MM.1S (cell line): ENCODE results near the gene LZTS2.

ENCODE experiments used
- DNase-seq: peaks from one replicate; pipeline ENCODE4 v3.0.0-alpha.2; 2015
- H2AFZ ChIP-seq: fragments of 300-600 bp; sonication (generic); 2 replicates; pipeline ENCODE4 v1.6.0; 2016; ENCODE audit warnings: antibody characterized with exemption, low read length
- H3F3A ChIP-seq: fragments of 300-600 bp; sonication (generic); 2 replicates; pipeline ENCODE4 v1.6.1; 2016; ENCODE audit warnings: mild to moderate bottlenecking, antibody characterized with exemption, low read length, moderate library complexity, mixed read lengths; ENCODE audit not compliant: insufficient read depth
- H3K27ac ChIP-seq: fragments of 300-600 bp; sonication (generic); 2 replicates; pipeline ENCODE4 v1.5.1; 2016; ENCODE audit warnings: mild to moderate bottlenecking, low read length
- H3K27me3 ChIP-seq: fragments of 300-600 bp; sonication (generic); replicated peaks from 2 replicates; pipeline ENCODE4 v1.6.0; 2016; ENCODE audit warnings: low read length; ENCODE audit not compliant: insufficient read depth
- H3K36me3 ChIP-seq: fragments of 300-600 bp; sonication (generic); replicated peaks from 2 replicates; pipeline ENCODE4 v1.6.1; 2016; ENCODE audit warnings: mild to moderate bottlenecking, low read length, mixed read lengths; ENCODE audit not compliant: insufficient read depth
- H3K4me1 ChIP-seq: fragments of 300-600 bp; sonication (generic); 2 replicates; pipeline ENCODE4 v1.6.1; 2016; ENCODE audit warnings: low read length, mixed read lengths
- H3K4me2 ChIP-seq: fragments of 300-600 bp; sonication (generic); 2 replicates; pipeline ENCODE4 v1.6.0; 2016; ENCODE audit warnings: low read depth, low read length
- H3K4me3 ChIP-seq: fragments of 300-600 bp; sonication (generic); 2 replicates; pipeline ENCODE4 v1.5.1; 2016; ENCODE audit warnings: low read length, mixed read lengths
- H3K79me2 ChIP-seq: fragments of 300-600 bp; sonication (generic); 2 replicates; pipeline ENCODE4 v1.6.1; 2016; ENCODE audit warnings: mixed run types, low read length, mixed read lengths
- H3K9ac ChIP-seq: fragments of 300-600 bp; sonication (generic); 2 replicates; pipeline ENCODE4 v1.6.1; 2016; ENCODE audit warnings: low read length, mixed read lengths
- H3K9me2 ChIP-seq: fragments of 300-600 bp; sonication (generic); replicated peaks from 2 replicates; pipeline ENCODE4 v1.6.1; 2016; ENCODE audit warnings: mild to moderate bottlenecking, low read length, mixed read lengths; ENCODE audit not compliant: insufficient read depth
- H3K9me3 ChIP-seq: fragments of 300-600 bp; sonication (generic); replicated peaks from 2 replicates; pipeline ENCODE4 v1.6.1; 2016; ENCODE audit warnings: mild to moderate bottlenecking, low read length, mixed read lengths; ENCODE audit not compliant: insufficient read depth
- H4K20me1 ChIP-seq: fragments of 300-600 bp; sonication (generic); 2 replicates; pipeline ENCODE4 v1.6.1; 2016; ENCODE audit warnings: mild to moderate bottlenecking, low read length, moderate library complexity, mixed read lengths; ENCODE audit not compliant: insufficient read depth
- CTCF ChIP-seq: fragments of 300-600 bp; sonication (generic); IDR thresholded peaks from 2 replicates; pipeline ENCODE4 v1.5.1; 2016; ENCODE audit warnings: antibody characterized with exemption, low read length, mixed read lengths
- EZH2 ChIP-seq: fragments of 300-600 bp; sonication (generic); optimal IDR thresholded peaks from 2 replicates; pipeline ENCODE3; 2017; ENCODE audit warnings: low read depth, mild to moderate bottlenecking, antibody characterized with exemption, low read length, mixed read lengths
- EZH2phosphoT487 ChIP-seq: fragments of 300-600 bp; sonication (generic); IDR thresholded peaks from 2 replicates; pipeline ENCODE4 v1.6.1; 2018; ENCODE audit warnings: antibody characterized with exemption, low read length

Gene LZTS2

GRCh38 chr10:101010329-101010728 is 10.7 kb downstream of the LZTS2 start:
- H3K4me2 ChIP-seq, result no peak overlapping the region
- peaks cover 9% of the 10 kb centered on the region; the same call in 1 of the 2 replicates for H3K4me1 ChIP-seq

GRCh38 chr10:101011517-101012423 is 12.2 kb downstream of the LZTS2 start:
- no peak for DNase-seq
- H3K27ac ChIP-seq, result no peak overlapping the region

More at GRCh38 chr10:101010329-101010728, 10.7 kb downstream of the LZTS2 start:
- H3F3A ChIP-seq, result no peaks in the 10 kb centered on the region
- peaks cover 1% of the 10 kb centered on the region; the same call in 1 of the 2 replicates for H3K27me3 ChIP-seq
- TF ChIP-seq EZH2phosphoT487 (no peak), CTCF (no peak), EZH2 (no peak)
- H3K79me2 ChIP-seq, result no peaks in the 10 kb centered on the region
- no peaks in the 10 kb centered on the region for H4K20me1 ChIP-seq
- H3K4me3 ChIP-seq, result no peak overlapping the region
- no peaks in the 10 kb centered on the region for H3K36me3 ChIP-seq
- no peak for DNase-seq
- H3K9me3 ChIP-seq, result no peaks in the 10 kb centered on the region
- no peak overlapping the region for H3K9ac ChIP-seq
- no peaks in the 10 kb centered on the region for H3K9me2 ChIP-seq
- no peak overlapping the region for H2AFZ ChIP-seq
- H3K27ac ChIP-seq, result no peak overlapping the region

GRCh38 chr10:101012525-101013364 is 13.1 kb downstream of the LZTS2 start:
- H3K9me2 ChIP-seq, result no peaks in the 10 kb centered on the region
- H2AFZ ChIP-seq, result peak overlapping the region; percentile 38; the same call in 1 of the 2 replicates
- peak overlapping the region; percentile 54; the same call in 1 of the 2 replicates for H3K4me2 ChIP-seq
- H3K4me1 ChIP-seq, result peaks cover 9% of the 10 kb centered on the region; the same call in 1 of the 2 replicates
- H3K36me3 ChIP-seq, result no peaks in the 10 kb centered on the region
- peak; percentile 87 for DNase-seq
- peaks cover 25% of the 10 kb centered on the region for H3K27me3 ChIP-seq
- no peaks in the 10 kb centered on the region for H3K79me2 ChIP-seq
- H3K9ac ChIP-seq, result no peak overlapping the region
- H3F3A ChIP-seq, result no peaks in the 10 kb centered on the region
- H3K27ac ChIP-seq, result no peak overlapping the region
- H4K20me1 ChIP-seq, result no peaks in the 10 kb centered on the region
- H3K4me3 ChIP-seq, result no peak overlapping the region
- no peaks in the 10 kb centered on the region for H3K9me3 ChIP-seq
- TF ChIP-seq EZH2phosphoT487, result no peak
- TF ChIP-seq CTCF, result peak; percentile 95
- TF ChIP-seq EZH2, result no peak

More at GRCh38 chr10:101011517-101012423, 12.2 kb downstream of the LZTS2 start:
- Histone ChIP-seq H3K36me3 (no peaks in the 10 kb centered on the region), H3K9me3 (no peaks in the 10 kb centered on the region), H4K20me1 (no peaks in the 10 kb centered on the region), H3K4me2 (no peak overlapping the region), H3K9ac (no peak overlapping the region), H3K9me2 (no peaks in the 10 kb centered on the region), H3K79me2 (no peaks in the 10 kb centered on the region), H3K4me1 (peaks cover 9% of the 10 kb centered on the region; the same call in 1 of the 2 replicates), H2AFZ (no peak overlapping the region), H3K4me3 (no peak overlapping the region), H3K27me3 (peaks cover 15% of the 10 kb centered on the region), H3F3A (no peaks in the 10 kb centered on the region)
- 0 out of 2 replicates have a peak, but pooled peaks have one; percentile 8 for TF ChIP-seq CTCF
- no peak for TF ChIP-seq EZH2phosphoT487
- TF ChIP-seq EZH2, result no peak
